HG02973 (cell line): Measurements from ENCODE around the gene ZC3H11A.

Experiments
- ATAC-seq: cut with Tn5 transposase; IDR thresholded peaks from one replicate; pipeline ENCODE4 v1.9.1; 2021; ENCODE audit warnings: moderate library complexity; ENCODE audit not compliant: unreplicated experiment

The ZC3H11A gene

DNA sequence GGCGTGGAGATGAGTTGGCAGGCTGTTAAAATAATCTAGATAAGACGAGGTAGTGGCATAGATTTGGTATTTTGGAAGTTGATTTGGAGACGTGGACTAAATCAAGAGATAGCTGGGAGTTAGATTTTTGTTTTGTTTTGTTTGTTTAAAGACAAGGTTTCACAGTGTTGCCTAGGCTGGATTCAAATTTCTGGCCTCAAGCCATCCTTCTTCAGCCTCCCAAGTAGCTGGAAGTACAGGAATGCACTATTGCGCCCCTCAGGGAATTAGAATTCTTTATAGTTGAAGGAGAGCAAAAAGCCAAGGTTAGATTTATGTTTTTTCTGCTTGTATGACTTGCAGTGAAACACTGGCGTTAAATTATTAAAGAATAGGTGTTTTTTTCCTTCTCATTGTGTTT lies 43.7 kb downstream of the ZC3H11A start:
- ATAC-seq, result no peak

DNA sequence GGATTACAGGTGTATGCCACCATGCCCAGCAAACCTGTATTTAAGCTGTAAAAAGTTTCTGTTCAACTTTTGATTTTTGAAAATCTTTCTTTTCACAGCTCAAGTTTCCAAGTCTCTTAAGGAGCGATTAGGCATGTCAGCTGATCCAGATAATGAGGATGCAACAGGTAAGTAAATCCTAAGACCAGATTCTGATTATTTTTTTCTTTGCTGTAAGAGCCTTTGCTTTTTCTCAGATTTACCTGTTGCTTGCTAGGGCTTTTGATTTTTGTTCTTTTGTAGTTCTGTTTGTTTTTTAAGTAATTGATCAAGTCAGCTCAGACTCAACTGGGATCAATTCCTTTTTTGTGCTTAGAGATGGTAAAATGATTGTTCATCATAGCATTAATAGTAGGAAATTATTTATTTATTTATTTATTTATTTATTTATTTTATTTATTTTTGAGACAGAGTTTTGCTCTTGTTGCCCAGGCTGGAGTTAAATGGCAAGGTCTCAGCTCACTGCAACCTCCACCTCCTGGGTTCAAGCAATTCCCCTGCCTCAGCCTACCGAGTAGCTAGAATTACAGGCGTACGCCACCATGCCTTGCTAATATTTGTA lies 44.9 kb downstream of the ZC3H11A start:
- no peak for ATAC-seq

DNA sequence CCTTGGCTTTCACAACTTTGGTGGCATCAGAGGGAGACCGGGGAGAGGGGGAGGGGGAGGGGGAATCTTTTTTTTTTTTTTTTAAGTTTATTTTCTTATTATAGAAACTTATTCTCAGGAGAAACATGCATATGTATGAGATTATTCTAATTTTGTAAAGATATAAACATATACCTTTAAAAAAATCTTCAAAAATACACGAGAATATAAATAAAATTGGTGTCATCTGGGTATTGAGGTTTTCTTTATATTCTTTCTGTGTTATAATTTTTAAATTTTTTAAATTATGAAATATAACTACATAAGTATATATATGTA lies 47.1 kb downstream of the ZC3H11A start:
- no peak for ATAC-seq

DNA sequence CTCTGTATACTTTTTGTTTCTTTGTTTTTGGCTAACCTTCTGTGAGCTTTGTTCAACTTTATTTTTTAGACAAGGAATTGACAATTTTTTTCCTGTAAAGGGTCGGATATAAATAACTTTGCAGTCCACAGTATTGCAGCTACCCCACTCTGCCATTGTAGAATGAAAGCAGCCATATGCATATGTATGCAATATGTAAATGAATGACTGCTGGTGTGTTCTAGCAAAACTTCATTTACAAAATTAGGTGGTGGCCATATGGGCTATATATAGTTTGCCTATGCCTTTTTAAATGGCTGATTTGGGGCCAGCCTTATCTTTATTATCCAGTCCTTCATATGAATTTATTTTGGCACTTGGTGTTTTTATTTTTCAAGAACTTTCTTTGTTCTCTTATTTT lies 48.0 kb downstream of the ZC3H11A start:
- ATAC-seq, result no peak
